Activated T-cell treated with anti-CD3 and anti-CD28 coated beads, Interleukin-2, amount 50 U/mL, for 4 hours (primary cell): ENCODE measurements around the gene TBXAS1. TPM values are rescaled to one million over a fixed set of nuclear protein-coding genes. Genes with fewer than 3 reads are reported as not detected.

Experiments used
- ATAC-seq, 2 donors: fragments of 200-7000 bp; cut with Tn5 transposase; one replicate each; pipeline ENCODE4 v1.10.0; 2021
- DNase-seq: peaks from one replicate; pipeline ENCODE4 v3.0.0-alpha.2; 2020
- H3K27me3 Mint-ChIP-seq: one replicate; pipeline ENCODE4 v1.8.0; 2021; ENCODE audit warnings: low read depth, mixed read lengths
- H3K36me3 Mint-ChIP-seq: one replicate; pipeline ENCODE4 v1.8.0; 2022; ENCODE audit warnings: mixed read lengths; ENCODE audit not compliant: insufficient read depth
- H3K4me1 Mint-ChIP-seq: one replicate; pipeline ENCODE4 v1.8.0; 2021; ENCODE audit warnings: low read depth, mixed read lengths
- H3K4me3 Mint-ChIP-seq: one replicate; pipeline ENCODE4 v1.8.0; 2021; ENCODE audit warnings: mild to moderate bottlenecking, moderate library complexity, mixed read lengths
- H3K9me3 Mint-ChIP-seq: one replicate; pipeline ENCODE4 v1.8.0; 2021; ENCODE audit warnings: mixed read lengths
- total RNA-seq, 3 donors: library from RNA; stranded (reverse); gene quantifications; one replicate each; pipeline ENCODE4 v1.2.1, GENCODE V29; 2021

TBXAS1 gene
- total RNA-seq, 3 donors from 2014 or later: 1.7 to 4.1 (median 4.0) TPM

DNA sequence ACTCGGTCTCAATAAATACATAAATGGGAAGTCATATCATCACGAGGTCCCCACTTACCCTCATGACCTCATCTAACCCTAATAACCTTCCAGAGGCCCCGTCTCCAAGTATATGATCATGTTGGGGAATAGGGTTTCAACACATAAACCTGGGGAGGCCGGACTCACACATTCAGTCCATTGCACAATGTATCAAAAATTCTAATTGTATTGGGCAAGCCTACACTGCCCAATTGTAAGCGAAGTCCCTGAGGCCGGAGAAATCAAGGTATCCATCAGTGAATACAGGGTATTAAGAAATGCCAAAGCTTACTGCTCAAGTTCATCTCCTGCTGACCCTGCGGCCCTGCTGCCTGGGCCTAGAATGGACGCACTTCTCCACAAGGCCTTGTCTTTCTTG is 164.1 kb downstream of the TBXAS1 start:
- ATAC-seq (no peak), DNase-seq (no peak)
- H3K4me1 Mint-ChIP-seq: no peaks in the 10 kb centered on the region
- H3K9me3 Mint-ChIP-seq: no peaks in the 10 kb centered on the region
- H3K27me3 Mint-ChIP-seq: no peaks in the 10 kb centered on the region
- no peak overlapping the region for H3K4me3 Mint-ChIP-seq
- H3K36me3 Mint-ChIP-seq: no peaks in the 10 kb centered on the region

DNA sequence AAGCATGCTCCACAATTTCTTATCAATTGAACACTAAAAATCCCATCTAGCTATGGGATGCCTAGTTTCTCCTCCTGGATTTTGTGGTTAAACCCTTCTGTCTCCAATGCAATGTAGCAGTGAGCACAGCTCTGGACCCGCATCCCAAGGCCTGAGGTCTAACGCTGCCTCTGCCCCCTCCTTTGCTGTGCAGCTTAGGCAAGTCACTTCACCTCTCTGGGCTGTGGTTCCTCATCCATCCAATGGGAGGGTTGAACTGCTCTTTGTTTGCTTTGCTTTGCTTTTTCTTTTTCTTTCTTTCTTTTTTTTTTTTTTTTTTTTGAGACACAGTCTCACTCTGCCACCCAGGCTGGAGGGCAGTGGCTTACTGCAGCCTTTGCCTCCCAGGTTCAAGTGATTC is 164.5 kb downstream of the TBXAS1 start:
- H3K4me1 Mint-ChIP-seq: no peaks in the 10 kb centered on the region
- no peaks in the 10 kb centered on the region for H3K27me3 Mint-ChIP-seq
- ATAC-seq (no peak), DNase-seq (no peak)
- no peaks in the 10 kb centered on the region for H3K9me3 Mint-ChIP-seq
- no peak overlapping the region for H3K4me3 Mint-ChIP-seq
- H3K36me3 Mint-ChIP-seq: no peaks in the 10 kb centered on the region

DNA sequence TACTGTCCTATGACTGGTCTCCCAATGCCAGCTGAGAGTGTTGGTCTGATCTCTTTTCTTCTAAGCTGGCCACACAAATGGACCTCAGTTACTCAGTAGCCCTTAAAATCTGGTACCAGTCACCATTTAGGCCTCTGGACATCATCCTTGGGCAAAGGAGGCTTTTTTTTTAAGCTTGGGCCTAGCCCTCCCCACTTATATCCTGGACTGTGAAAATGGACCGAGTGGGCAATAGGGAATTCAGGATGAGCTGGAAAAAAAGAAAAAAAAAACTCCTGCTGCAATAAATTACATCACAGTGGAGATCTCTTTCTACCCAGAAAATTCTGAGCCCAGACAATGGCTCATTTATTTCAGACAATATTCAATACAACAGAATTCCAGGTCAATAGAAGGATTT is 165.3 kb downstream of the TBXAS1 start:
- no peaks in the 10 kb centered on the region for H3K4me1 Mint-ChIP-seq
- no peak for ATAC-seq
- H3K9me3 Mint-ChIP-seq: no peaks in the 10 kb centered on the region
- no peak overlapping the region for H3K4me3 Mint-ChIP-seq
- no peaks in the 10 kb centered on the region for H3K27me3 Mint-ChIP-seq
- H3K36me3 Mint-ChIP-seq: no peaks in the 10 kb centered on the region
- no peak for DNase-seq

DNA sequence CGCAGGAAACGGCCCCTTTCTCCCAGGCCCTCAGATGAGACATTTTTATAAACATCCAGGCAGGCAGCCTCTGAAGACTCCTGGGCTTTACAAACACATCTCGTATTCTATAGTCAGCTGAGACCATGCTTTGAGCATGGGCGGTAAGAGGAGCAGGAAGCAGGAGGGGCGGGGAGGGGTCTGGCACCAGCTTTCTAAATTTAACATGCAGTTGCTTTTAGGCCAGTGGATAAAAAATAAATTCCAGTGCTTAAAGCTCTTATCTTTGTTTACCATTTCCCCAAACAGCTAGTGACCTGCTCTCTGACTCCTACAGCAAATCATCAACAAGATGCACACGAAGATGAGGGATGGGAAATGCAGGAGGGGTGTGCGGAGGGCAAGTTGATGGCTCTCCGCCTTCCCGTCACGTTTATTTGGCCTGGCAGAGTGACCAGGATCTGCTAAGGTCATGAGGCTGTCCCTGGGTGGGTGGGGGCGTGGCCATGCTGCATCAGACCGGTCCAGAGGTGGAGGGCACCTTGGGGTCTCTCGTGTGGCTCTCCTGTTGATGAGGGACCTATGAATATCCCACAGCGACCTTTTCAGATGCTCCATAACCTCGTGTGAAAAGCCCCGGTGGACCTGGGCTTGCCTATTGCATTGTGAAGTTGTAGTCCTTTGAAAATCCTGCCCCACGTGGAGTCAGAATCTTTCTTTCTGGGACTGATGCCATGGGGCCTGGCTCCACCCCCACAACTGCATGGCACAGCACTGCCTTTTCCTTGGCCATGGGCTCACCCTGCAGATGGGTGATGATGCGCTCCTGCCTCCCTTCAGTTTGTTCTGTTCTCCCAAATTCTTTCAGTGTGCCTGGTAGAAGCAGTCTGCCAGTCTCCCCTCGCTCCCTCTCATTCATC is 166.2 kb downstream of the TBXAS1 start:
- Mint-ChIP-seq H3K36me3 (no peaks in the 10 kb centered on the region), H3K27me3 (no peaks in the 10 kb centered on the region), H3K4me1 (no peaks in the 10 kb centered on the region), H3K9me3 (no peaks in the 10 kb centered on the region), H3K4me3 (no peak overlapping the region)
- ATAC-seq (no peak), DNase-seq (no peak)

DNA sequence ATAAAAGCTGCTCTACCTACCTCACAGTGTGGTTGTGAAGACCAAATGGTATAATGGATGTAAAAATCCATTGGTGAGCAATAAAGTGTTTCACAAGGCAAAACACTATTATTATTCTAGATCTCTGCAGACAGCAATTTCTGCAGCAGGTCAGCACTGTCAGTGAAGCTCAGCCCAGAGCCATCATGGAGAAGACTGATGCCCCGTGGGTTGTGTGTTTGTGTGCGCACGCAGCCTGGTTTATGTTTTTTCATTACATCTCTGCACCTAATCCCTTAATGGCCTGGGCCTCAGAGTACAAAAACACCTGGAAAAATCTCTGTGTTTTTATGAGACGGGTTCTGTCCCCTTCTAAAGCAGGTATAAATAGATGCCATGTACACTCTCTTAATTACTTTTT is 169.5 kb downstream of the TBXAS1 start:
- Mint-ChIP-seq H3K4me1 (no peaks in the 10 kb centered on the region), H3K4me3 (no peak overlapping the region), H3K36me3 (no peaks in the 10 kb centered on the region), H3K27me3 (no peaks in the 10 kb centered on the region), H3K9me3 (no peaks in the 10 kb centered on the region)
- DNase-seq (no peak), ATAC-seq (no peak)

DNA sequence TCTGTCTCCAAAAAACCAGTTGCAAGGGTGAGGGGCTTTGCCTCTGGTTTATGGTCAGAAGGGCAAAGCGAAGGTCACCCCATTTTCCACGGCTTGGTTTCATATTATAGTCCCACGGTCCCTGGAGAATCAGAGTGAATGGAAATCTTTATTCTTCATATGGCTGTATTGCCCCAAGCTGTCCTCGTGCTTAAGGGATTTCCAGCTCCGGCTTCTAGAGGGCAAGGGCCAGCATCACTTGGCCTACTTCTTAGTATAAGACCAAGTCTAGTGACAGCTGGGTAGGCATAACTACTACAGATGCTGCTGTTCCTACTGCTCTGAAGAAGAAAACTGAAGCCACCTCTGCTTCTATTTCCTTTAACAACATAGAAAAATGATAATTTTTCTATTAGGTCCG is 170.5 kb downstream of the TBXAS1 start:
- Mint-ChIP-seq H3K4me1 (no peaks in the 10 kb centered on the region), H3K4me3 (no peak overlapping the region), H3K27me3 (no peaks in the 10 kb centered on the region), H3K9me3 (no peaks in the 10 kb centered on the region), H3K36me3 (no peaks in the 10 kb centered on the region)
- no peak for DNase-seq
- ATAC-seq: no peak

DNA sequence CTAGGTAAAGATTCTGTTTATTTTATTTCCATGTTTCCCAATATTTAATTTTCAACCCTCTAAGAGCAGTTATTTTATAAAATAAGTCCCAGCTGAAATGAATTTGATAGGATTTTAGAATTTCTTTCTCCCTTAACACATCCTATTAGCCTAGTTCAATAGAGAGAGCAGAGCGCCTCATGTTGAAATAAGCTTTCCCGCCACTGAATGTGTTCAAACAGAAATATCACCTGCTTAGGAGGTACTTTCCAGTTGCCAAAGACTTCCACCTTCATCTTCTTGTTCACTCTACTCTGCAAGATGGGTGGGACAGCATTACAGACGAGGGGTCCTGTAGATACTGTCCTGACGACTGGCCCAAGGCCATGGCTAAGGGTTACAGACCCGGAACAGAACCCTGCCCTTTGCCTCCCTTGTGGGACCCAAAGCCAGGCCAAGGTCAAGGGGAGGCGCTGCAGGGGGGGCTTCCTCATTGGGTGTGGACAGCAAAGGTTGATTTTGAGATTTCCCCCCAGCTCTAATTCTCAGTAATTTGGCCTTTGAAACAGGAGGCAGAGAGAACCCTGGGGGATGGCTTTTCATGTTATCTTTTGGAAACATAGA is 171.7 kb downstream of the TBXAS1 start:
- Mint-ChIP-seq H3K27me3 (no peaks in the 10 kb centered on the region), H3K9me3 (no peaks in the 10 kb centered on the region), H3K4me3 (no peak overlapping the region), H3K4me1 (no peaks in the 10 kb centered on the region), H3K36me3 (no peaks in the 10 kb centered on the region)
- DNase-seq (no peak), ATAC-seq (no peak)

DNA sequence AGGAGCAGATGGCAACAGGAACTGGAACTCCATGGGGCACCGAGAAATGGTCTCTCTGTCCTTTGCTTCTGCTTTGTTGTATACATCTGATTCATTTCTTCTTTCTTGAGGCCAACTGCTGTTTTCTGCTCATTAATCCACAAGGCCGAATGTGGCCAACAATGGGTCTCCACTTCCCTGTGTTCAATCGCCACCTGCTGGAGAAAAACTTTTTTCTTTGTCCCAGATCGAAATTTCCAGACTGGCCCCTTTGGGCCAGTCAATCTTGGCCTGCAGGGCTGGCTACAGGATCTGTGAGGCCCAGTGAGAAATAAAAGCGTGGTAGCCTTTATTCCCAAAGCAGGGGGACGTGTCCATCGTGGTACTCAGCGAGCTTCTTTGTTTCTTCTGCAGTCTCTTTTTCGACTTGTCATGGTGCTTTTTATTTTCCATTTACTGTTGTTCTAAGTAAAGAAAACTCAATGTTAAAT is 174.9 kb downstream of the TBXAS1 start:
- no peak for DNase-seq
- H3K27me3 Mint-ChIP-seq: no peaks in the 10 kb centered on the region
- H3K36me3 Mint-ChIP-seq: no peaks in the 10 kb centered on the region
- H3K9me3 Mint-ChIP-seq: no peaks in the 10 kb centered on the region
- no peak overlapping the region for H3K4me3 Mint-ChIP-seq
- no peak for ATAC-seq
- H3K4me1 Mint-ChIP-seq: no peaks in the 10 kb centered on the region

DNA sequence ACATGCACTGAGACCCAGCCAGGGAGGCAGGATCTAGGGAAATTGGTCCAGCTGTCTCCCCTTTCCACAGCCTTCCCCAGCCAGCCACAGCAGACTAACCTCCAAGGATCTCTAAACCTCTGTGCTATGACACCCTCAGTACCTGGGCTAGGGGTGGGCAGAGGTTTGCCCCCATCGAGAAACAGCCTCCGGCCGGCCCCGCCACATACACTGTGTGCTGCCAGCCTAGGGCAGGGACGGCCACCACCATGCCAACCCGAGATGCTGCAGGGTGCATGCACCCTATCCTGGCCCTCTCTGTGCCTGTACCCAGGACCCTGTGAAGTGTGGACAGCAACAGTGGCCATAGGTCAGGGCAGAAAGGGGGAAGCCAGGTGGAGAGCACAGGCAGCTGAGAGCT is 175.6 kb downstream of the TBXAS1 start:
- ATAC-seq: no peak
- Mint-ChIP-seq H3K4me3 (no peak overlapping the region), H3K36me3 (no peaks in the 10 kb centered on the region), H3K9me3 (no peaks in the 10 kb centered on the region), H3K4me1 (no peaks in the 10 kb centered on the region), H3K27me3 (no peaks in the 10 kb centered on the region)
- DNase-seq: no peak

DNA sequence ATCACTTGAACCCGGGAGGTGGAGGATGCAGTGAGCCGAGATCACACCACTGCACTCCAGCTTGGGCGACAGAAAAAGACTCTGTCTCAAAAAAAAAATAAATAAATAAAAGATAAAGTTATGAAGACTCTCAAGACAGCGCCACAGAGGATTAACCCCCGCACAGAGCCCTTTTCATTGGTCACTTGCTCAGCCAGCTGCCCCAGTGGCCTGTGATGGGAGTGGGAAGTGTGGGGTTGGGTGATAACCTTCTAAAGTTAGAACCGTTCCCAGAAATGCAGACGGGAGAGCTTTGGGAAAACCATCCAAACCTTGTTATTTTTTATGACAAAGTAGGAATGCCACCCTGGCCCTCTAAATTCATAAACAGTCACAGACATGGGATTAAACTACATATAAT is 176.3 kb downstream of the TBXAS1 start:
- no peaks in the 10 kb centered on the region for H3K36me3 Mint-ChIP-seq
- no peak for DNase-seq

DNA sequence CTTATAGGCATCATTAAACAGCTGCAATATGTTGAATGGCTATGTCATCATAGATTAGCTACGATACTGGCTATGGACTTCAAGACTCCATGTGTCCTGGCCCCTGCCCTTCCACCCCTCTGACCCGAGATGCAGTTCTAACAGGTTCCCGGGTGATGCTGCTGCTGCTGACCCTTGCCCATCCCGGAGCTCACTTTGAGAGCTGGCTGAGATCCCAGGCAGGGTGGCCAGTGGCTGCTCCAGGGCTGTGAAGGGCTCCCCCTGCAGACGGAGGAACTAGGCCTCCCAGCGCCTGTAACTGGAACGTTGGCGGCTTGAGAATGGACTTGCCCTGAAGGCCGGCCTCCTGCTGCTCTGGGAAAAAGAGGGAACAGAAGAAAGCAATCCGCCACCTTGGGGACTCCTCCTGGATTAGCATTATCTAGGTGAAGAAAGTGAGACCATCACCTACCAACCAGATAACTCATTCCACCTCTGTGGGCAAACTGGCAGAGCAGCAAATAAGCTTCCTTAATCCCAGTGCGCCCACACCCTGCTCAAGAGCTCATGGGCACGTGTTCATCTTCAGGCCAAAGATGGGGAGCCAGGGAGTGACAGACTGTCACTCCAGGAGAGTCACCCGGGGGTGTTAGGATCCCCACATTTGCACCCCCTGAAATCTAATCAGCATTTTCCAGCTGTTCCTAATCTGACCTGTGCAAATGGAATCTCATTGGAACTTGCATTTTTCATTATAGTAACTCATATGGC is 176.9 kb downstream of the TBXAS1 start:
- no peak for ATAC-seq
- no peak for DNase-seq
- Mint-ChIP-seq H3K9me3 (no peaks in the 10 kb centered on the region), H3K27me3 (no peaks in the 10 kb centered on the region), H3K36me3 (no peaks in the 10 kb centered on the region), H3K4me1 (no peaks in the 10 kb centered on the region), H3K4me3 (no peak overlapping the region)

More for the DNA sequence above, 176.3 kb downstream of the TBXAS1 start:
- no peak for ATAC-seq
- Mint-ChIP-seq H3K27me3 (no peaks in the 10 kb centered on the region), H3K4me1 (no peaks in the 10 kb centered on the region), H3K4me3 (no peak overlapping the region), H3K9me3 (no peaks in the 10 kb centered on the region)

DNA sequence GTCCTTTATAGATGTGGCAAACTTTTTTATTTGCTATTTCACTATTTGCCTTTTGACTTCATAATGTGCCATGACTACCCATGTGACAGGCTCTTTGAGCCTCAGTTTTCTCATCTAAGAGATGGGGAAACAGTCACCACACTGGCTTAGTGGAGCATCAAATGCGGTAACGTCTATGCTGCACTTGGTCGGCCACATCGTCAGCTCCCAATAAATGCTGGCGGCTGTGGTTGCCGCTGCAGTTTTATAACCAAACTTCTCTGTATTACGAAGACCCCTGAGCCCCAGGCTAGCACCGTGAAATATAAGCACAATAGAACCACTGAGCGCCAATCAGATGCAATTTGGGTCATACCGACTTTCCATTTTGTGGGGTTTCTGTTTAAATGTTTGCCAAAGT is 177.5 kb downstream of the TBXAS1 start:
- no peaks in the 10 kb centered on the region for H3K9me3 Mint-ChIP-seq
- no peaks in the 10 kb centered on the region for H3K36me3 Mint-ChIP-seq

DNA sequence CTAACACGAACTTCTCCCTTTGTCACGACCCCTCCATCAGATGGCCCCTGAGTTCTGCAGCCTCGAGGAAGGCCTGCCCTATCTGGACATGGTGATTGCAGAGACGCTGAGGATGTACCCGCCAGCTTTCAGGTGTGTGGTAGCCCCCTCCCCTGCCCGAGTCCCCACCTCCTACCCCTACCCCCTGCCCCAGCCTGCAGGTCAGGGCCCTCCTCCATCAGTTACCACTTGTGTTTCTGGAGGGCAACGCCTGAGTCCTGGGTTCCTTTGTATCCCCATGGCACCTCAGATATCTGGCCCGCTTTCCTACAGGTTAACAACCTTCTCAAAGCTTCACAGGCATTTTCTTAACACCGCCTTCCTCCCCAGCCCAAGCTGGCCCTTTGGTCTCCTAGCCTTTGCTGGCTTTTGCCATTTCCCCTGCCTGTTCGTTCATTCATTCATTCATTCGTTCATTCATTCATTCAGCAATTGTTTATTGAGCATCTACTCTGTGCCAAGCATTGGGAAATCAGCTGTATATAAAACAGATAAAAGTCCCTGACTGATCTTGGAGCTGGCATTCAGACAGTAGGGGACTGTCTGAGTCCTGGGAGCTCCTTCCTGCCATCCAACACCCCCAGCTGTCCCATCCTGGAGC is 178.1 kb downstream of the TBXAS1 start:
- Mint-ChIP-seq H3K4me3 (no peak overlapping the region), H3K9me3 (no peaks in the 10 kb centered on the region), H3K27me3 (no peaks in the 10 kb centered on the region), H3K4me1 (no peaks in the 10 kb centered on the region), H3K36me3 (no peaks in the 10 kb centered on the region)
- ATAC-seq (no peak), DNase-seq (no peak)

More for the DNA sequence above, 177.5 kb downstream of the TBXAS1 start:
- DNase-seq (no peak), ATAC-seq (no peak)
- Mint-ChIP-seq H3K4me3 (no peak overlapping the region), H3K27me3 (no peaks in the 10 kb centered on the region), H3K4me1 (no peaks in the 10 kb centered on the region)
